ENCODE measurements around the gene ZNF300.
"Not testable (repeated sequence)": the region's sequence is repeated elsewhere in the genome, so short reads cannot be mapped to it uniquely, and the experiment has no call there.

DNA sequence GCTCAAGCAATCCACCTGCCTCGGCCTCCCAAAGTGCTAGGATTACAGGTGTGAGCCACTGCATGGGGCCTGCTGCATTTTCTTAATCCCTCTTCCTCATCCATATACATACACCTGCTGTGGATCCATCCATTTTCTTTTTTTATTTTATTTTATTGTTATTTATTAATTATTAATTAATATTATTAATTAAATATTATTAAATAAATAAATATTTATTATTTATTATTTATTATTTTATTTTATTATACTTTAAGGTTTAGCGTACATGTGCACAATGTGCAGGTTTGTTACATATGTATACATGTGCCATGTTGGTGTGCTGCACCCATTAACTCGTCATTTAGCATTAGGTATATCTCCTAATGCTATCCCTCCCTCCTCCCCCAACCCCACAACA lies 48.1 kb downstream of the ZNF300 start:
- TF ChIP-seq SRF (IDR thresholded peaks at IDR 0.05; ENCODE audit: low read depth in 2 of 2, low read length in 2 of 2); PAX8 (IDR thresholded peaks at IDR 0.05); CREM (IDR thresholded peaks at IDR 0.05; ENCODE audit: low read depth): not testable (repeated sequence)
- TF ChIP-seq, protein P1, sequence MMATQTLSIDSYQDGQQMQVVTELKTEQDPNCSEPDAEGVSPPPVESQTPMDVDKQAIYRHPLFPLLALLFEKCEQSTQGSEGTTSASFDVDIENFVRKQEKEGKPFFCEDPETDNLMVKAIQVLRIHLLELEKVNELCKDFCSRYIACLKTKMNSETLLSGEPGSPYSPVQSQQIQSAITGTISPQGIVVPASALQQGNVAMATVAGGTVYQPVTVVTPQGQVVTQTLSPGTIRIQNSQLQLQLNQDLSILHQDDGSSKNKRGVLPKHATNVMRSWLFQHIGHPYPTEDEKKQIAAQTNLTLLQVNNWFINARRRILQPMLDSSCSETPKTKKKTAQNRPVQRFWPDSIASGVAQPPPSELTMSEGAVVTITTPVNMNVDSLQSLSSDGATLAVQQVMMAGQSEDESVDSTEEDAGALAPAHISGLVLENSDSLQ (IDR thresholded peaks at IDR 0.05), result not testable (repeated sequence)
- TF ChIP-seq, protein P2, sequence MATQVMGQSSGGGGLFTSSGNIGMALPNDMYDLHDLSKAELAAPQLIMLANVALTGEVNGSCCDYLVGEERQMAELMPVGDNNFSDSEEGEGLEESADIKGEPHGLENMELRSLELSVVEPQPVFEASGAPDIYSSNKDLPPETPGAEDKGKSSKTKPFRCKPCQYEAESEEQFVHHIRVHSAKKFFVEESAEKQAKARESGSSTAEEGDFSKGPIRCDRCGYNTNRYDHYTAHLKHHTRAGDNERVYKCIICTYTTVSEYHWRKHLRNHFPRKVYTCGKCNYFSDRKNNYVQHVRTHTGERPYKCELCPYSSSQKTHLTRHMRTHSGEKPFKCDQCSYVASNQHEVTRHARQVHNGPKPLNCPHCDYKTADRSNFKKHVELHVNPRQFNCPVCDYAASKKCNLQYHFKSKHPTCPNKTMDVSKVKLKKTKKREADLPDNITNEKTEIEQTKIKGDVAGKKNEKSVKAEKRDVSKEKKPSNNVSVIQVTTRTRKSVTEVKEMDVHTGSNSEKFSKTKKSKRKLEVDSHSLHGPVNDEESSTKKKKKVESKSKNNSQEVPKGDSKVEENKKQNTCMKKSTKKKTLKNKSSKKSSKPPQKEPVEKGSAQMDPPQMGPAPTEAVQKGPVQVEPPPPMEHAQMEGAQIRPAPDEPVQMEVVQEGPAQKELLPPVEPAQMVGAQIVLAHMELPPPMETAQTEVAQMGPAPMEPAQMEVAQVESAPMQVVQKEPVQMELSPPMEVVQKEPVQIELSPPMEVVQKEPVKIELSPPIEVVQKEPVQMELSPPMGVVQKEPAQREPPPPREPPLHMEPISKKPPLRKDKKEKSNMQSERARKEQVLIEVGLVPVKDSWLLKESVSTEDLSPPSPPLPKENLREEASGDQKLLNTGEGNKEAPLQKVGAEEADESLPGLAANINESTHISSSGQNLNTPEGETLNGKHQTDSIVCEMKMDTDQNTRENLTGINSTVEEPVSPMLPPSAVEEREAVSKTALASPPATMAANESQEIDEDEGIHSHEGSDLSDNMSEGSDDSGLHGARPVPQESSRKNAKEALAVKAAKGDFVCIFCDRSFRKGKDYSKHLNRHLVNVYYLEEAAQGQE (IDR thresholded peaks at IDR 0.05; ENCODE audit: low read depth, low read length), result not testable (repeated sequence)
